ENCODE results near the gene OR2AE1. TPM values are rescaled to one million over a fixed set of nuclear protein-coding genes. Genes with fewer than 3 reads are reported as not detected.

OR2AE1 gene
- total RNA-seq, 6 experiments from 2014 or later = not detected

GRCh38 chr7:99855236-99855635, 21.6 kb downstream of the OR2AE1 start:
- no peaks in the 10 kb centered on the region for H3K36me3 Mint-ChIP-seq (ENCODE audit: low read depth)
- H3K4me3 Mint-ChIP-seq = no peak overlapping the region
- H3K27ac Mint-ChIP-seq = no peak overlapping the region
- H3K4me1 Mint-ChIP-seq (ENCODE audit: low read depth) = peaks cover 6% of the 10 kb centered on the region
- peaks cover 17% of the 10 kb centered on the region; the same call in 1 of the 2 replicates for H3K27me3 Mint-ChIP-seq (ENCODE audit: insufficient read depth)
- DNase-seq = no peak
- no peak for TF ChIP-seq CTCF (IDR thresholded peaks at IDR 0.05)
- no peaks in the 10 kb centered on the region for H3K9me3 Mint-ChIP-seq

GRCh38 chr7:99848420-99849216, 28.2 kb downstream of the OR2AE1 start:
- no peak overlapping the region for H3K27ac Mint-ChIP-seq
- peaks cover 31% of the 10 kb centered on the region for H3K27me3 Mint-ChIP-seq (ENCODE audit: insufficient read depth)
- no peaks in the 10 kb centered on the region for H3K36me3 Mint-ChIP-seq (ENCODE audit: low read depth)
- no peak overlapping the region for H3K4me3 Mint-ChIP-seq
- TF ChIP-seq CTCF (IDR thresholded peaks at IDR 0.05) = no peak
- H3K4me1 Mint-ChIP-seq (ENCODE audit: low read depth) = peaks cover 4% of the 10 kb centered on the region; the same call in 1 of the 2 replicates
- no peaks in the 10 kb centered on the region for H3K9me3 Mint-ChIP-seq
- no peak for DNase-seq

DNA sequence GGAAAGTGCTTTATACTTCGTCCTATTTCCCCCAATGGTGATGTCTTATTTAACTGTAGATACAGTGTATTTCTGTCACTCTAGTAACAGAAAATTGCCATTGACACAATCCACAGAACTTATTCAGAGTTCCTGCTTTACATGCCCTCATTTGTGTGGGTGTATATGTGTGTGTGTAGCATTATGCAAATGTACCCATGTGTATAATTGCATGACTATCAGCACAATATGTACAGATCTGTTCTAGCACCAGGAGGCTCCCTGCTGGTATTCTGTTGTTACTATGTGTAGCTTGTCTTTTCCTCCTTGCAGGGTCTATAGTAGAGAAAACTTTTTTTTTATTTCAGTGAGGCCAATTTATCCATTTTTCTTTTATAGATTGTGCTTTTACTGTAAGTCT, 32.5 kb downstream of the OR2AE1 start:
- no peaks in the 10 kb centered on the region for H3K9me3 Mint-ChIP-seq
- H3K4me3 Mint-ChIP-seq = no peak overlapping the region
- TF ChIP-seq CTCF (IDR thresholded peaks at IDR 0.05) = no peak
- H3K4me1 Mint-ChIP-seq (ENCODE audit: low read depth) = peaks cover 4% of the 10 kb centered on the region; the same call in 1 of the 2 replicates
- peaks cover 41% of the 10 kb centered on the region for H3K27me3 Mint-ChIP-seq (ENCODE audit: insufficient read depth)
- no peaks in the 10 kb centered on the region for H3K36me3 Mint-ChIP-seq (ENCODE audit: low read depth)
- DNase-seq = no peak
- no peak overlapping the region for H3K27ac Mint-ChIP-seq

DNA sequence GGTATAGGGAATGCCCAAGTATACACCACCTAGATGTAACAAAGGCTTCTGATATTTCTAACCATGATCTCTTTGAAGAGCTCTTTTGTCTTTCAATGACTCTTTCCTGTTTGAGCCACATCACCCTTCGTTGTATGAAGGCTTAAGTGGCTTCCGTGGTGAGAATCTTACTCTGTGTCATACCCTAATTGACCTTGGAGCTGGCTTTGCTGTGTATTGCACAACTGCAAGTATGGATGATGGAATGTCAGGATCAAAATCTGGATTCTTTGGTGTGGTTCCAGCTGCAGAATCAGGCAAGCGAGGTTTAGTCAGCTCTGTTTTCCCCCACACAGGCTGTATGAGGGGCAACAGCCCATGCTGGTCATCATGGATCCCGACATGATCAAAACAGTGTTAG, 33.0 kb downstream of the OR2AE1 start:
- Mint-ChIP-seq H3K27me3 (ENCODE audit: insufficient read depth) (peaks cover 43% of the 10 kb centered on the region), H3K9me3 (no peaks in the 10 kb centered on the region), H3K27ac (no peak overlapping the region), H3K4me1 (ENCODE audit: low read depth) (peaks cover 4% of the 10 kb centered on the region; the same call in 1 of the 2 replicates), H3K36me3 (ENCODE audit: low read depth) (no peaks in the 10 kb centered on the region), H3K4me3 (no peak overlapping the region)
- DNase-seq = no peak
- no peak for TF ChIP-seq CTCF (IDR thresholded peaks at IDR 0.05)

DNA sequence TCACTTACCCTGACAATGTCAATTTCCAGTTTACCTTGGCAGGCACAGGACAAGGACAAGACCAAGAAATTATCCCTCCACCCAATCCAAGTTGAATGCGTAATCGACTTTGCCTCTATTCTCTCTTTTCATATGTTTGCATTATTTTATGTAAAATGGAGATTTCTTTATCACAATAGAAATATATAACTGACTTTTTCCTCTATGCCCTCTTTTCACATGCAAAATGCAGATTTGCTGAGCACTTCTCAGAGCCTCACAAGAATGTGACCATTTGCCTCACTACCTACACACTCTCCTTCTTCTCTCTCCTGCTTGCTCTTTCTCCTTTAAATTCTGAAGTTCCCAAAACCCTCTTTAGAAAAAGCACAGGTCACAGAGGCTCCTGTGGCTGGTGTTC, 33.9 kb downstream of the OR2AE1 start:
- Mint-ChIP-seq H3K27me3 (ENCODE audit: insufficient read depth) (peaks cover 38% of the 10 kb centered on the region), H3K36me3 (ENCODE audit: low read depth) (no peaks in the 10 kb centered on the region), H3K27ac (no peak overlapping the region), H3K4me1 (ENCODE audit: low read depth) (peaks cover 4% of the 10 kb centered on the region; the same call in 1 of the 2 replicates), H3K9me3 (no peaks in the 10 kb centered on the region), H3K4me3 (no peak overlapping the region)
- TF ChIP-seq CTCF (IDR thresholded peaks at IDR 0.05) = no peak
- DNase-seq = no peak
